PC-3 (cell line): ENCODE measurements around the gene SHPK. TPM values are rescaled to one million over a fixed set of nuclear protein-coding genes. Genes with fewer than 3 reads are reported as not detected.

ENCODE experiments used
- ATAC-seq: fragments of 200-7000 bp; cut with Tn5 transposase; 2 replicates; pipeline ENCODE4 v1.9.1; 2020; ENCODE audit warnings: mild to moderate bottlenecking, moderate library complexity
- BruUV-seq: library from RNA; stranded (reverse); fragments of 400-500 nt; replicated peaks from 2 replicates; lab custom pipeline; 2021; lab: Mats Ljungman, UMichigan
- CTCF ChIA-PET: fragments of 300-600 bp; sonication (Branson Sonifier 250); formaldehyde crosslinking; loops from one replicate; lab custom pipeline; 2022; ENCODE audit warnings: antibody characterized with exemption; lab: Charles Lee
- POLR2A ChIA-PET: fragments of 300-600 bp; sonication (Branson Sonifier 250); formaldehyde crosslinking; loops from one replicate; lab custom pipeline; 2022; ENCODE audit warnings: antibody characterized with exemption; ENCODE audit not compliant: unreplicated experiment; lab: Charles Lee
- DNase-seq: peaks from one replicate; pipeline ENCODE4 v3.0.0-alpha.2; 2015
- H2AFZ ChIP-seq: fragments of 300-600 bp; sonication (generic); 2 replicates; pipeline ENCODE4 v1.6.0; 2016; ENCODE audit warnings: antibody characterized with exemption, low read length
- H3F3A ChIP-seq: fragments of 300-600 bp; sonication (generic); one replicate; pipeline ENCODE4 v1.6.0; 2017; ENCODE audit warnings: antibody characterized with exemption, low read length, control low read depth, mild to moderate bottlenecking; ENCODE audit not compliant: unreplicated experiment
- H3K27ac ChIP-seq: fragments of 300-600 bp; sonication (generic); 2 replicates; pipeline ENCODE4 v1.5.1; 2016; ENCODE audit warnings: mild to moderate bottlenecking, low read length
- H3K27me3 ChIP-seq: fragments of 300-600 bp; sonication (generic); 2 replicates; pipeline ENCODE4 v1.6.1; 2016; ENCODE audit warnings: low read length, mixed read lengths
- H3K36me3 ChIP-seq: fragments of 300-600 bp; sonication (generic); 2 replicates; pipeline ENCODE4 v1.6.1; 2016; ENCODE audit warnings: low read depth, mixed run types, low read length, mixed read lengths
- H3K4me1 ChIP-seq: fragments of 300-600 bp; sonication (generic); 2 replicates; pipeline ENCODE4 v1.5.1; 2016; ENCODE audit warnings: low read length; ENCODE audit not compliant: insufficient read depth
- H3K4me2 ChIP-seq: fragments of 300-600 bp; sonication (generic); 2 replicates; pipeline ENCODE4 v1.6.0; 2016; ENCODE audit warnings: low read length
- H3K4me3 ChIP-seq: fragments of 300-600 bp; sonication (generic); 2 replicates; pipeline ENCODE4 v1.5.1; 2016; ENCODE audit warnings: mild to moderate bottlenecking, low read length, mixed read lengths
- H3K79me2 ChIP-seq: fragments of 300-600 bp; sonication (generic); 2 replicates; pipeline ENCODE4 v1.6.1; 2017; ENCODE audit warnings: low read length, mixed read lengths
- H3K9ac ChIP-seq: fragments of 300-600 bp; sonication (generic); 2 replicates; pipeline ENCODE4 v1.6.0; 2016; ENCODE audit warnings: mild to moderate bottlenecking, low read length
- H3K9me2 ChIP-seq: fragments of 300-600 bp; sonication (generic); replicated peaks from 2 replicates; pipeline ENCODE4 v1.6.1; 2016; ENCODE audit warnings: mixed run types, low read length, mixed read lengths
- H3K9me3 ChIP-seq: fragments of 300-600 bp; sonication (generic); 2 replicates; pipeline ENCODE4 v1.6.1; 2016; ENCODE audit warnings: low read length, mixed read lengths
- H4K20me1 ChIP-seq: fragments of 300-600 bp; sonication (generic); 2 replicates; pipeline ENCODE4 v1.6.1; 2016; ENCODE audit warnings: low read length, mixed read lengths
- CTCF ChIP-seq: fragments of 300-600 bp; sonication (generic); conservative IDR thresholded peaks from 2 replicates; pipeline ENCODE4 v1.5.1; 2017; ENCODE audit warnings: antibody characterized with exemption, low read depth, mild to moderate bottlenecking, low read length
- EZH2 ChIP-seq: fragments of 300-600 bp; sonication (generic); IDR thresholded peaks from one replicate; pipeline ENCODE4 v1.6.1; 2017; ENCODE audit warnings: antibody characterized with exemption, mild to moderate bottlenecking, low read length; ENCODE audit not compliant: unreplicated experiment
- EZH2phosphoT487 ChIP-seq: fragments of 300-600 bp; sonication (generic); IDR thresholded peaks from 2 replicates; pipeline ENCODE4 v1.6.1; 2018; ENCODE audit warnings: mild to moderate bottlenecking, antibody characterized with exemption, low read length, borderline replicate concordance
- intact Hi-C: fragments of 100-400 bp; cut with micrococcal nuclease; formaldehyde crosslinking; loops from 2 replicates; pipeline ENCODE4 v1.9.0; 2023
- total RNA-seq: library from RNA; depleted of rRNA; stranded (reverse); fragments of >200 nt; gene quantifications from 2 replicates; pipeline ENCODE4 v1.2.3, GENCODE V29; 2014

SHPK gene
- total RNA-seq, 1 experiment from 2014 or later, result 22.4 TPM

- Histone ChIP-seq H3K36me3 (no peaks in the 10 kb centered on the region), H3K9me2 (no peaks in the 10 kb centered on the region), H3K4me1 (peaks cover 9% of the 10 kb centered on the region), H3K27ac (peak overlapping the region; percentile 51), H4K20me1 (no peaks in the 10 kb centered on the region), H3F3A (no peaks in the 10 kb centered on the region), H3K4me2 (peak overlapping the region; percentile 44; the same call in 1 of the 2 replicates), H3K79me2 (no peaks in the 10 kb centered on the region), H2AFZ (no peak overlapping the region), H3K9me3 (no peaks in the 10 kb centered on the region), H3K27me3 (no peaks in the 10 kb centered on the region), H3K4me3 (no peak overlapping the region), H3K9ac (no peak overlapping the region)
- BruUV-seq, result no TSS peak
- TF ChIP-seq EZH2phosphoT487 (no peak), EZH2 (no peak), CTCF (no peak)
- POLR2A ChIA-PET, result interaction anchor here (0.7 kb wide), 1 partner anchor 8 kb away, joined by 3 read pairs; no protein-coding TSS in a partner anchor
- intact Hi-C loops, result no loop called here
- ATAC-seq, result peak; percentile 81
- CTCF ChIA-PET, result interaction anchor here (0.6 kb wide), 1 partner anchor 23 kb away, joined by 3 read pairs; no protein-coding TSS in a partner anchor
- DNase-seq, result peak; percentile 58
Observed at GRCh38 chr17:3659541-3660111, 23.6 kb upstream of the SHPK start.

GRCh38 chr17:3658784-3659449 is 22.9 kb upstream of the SHPK start:
- Histone ChIP-seq H3K79me2 (no peaks in the 10 kb centered on the region), H3K4me3 (no peak overlapping the region), H3K4me2 (no peak overlapping the region), H3K27me3 (no peaks in the 10 kb centered on the region), H3K36me3 (no peaks in the 10 kb centered on the region), H3F3A (no peaks in the 10 kb centered on the region), H3K4me1 (peaks cover 9% of the 10 kb centered on the region), H3K9ac (no peak overlapping the region), H4K20me1 (no peaks in the 10 kb centered on the region), H2AFZ (no peak overlapping the region), H3K27ac (no peak overlapping the region), H3K9me3 (no peaks in the 10 kb centered on the region), H3K9me2 (no peaks in the 10 kb centered on the region)
- ATAC-seq (no peak), DNase-seq (no peak)
- CTCF ChIA-PET, result interaction anchor here (0.6 kb wide), 1 partner anchor 22 kb away, joined by 3 read pairs; no protein-coding TSS in a partner anchor
- BruUV-seq, result no TSS peak
- POLR2A ChIA-PET, result no interaction called here
- intact Hi-C loops, result no loop called here
- no peak for TF ChIP-seq CTCF
- no peak for TF ChIP-seq EZH2
- TF ChIP-seq EZH2phosphoT487, result no peak
